Gastroesophageal sphincter (tissue), 3 donors: Measurements from ENCODE around the gene ROR2.

Source experiments
- POLR2AphosphoS5 ChIP-seq: sonication (generic); formaldehyde crosslinking; IDR thresholded peaks from one replicate; pipeline ENCODE4 v1.6.1; 2017; ENCODE audit warnings: antibody characterized with exemption
- TF ChIP-seq, protein P1 (sequence below), 4 experiments: fragments of 200-600 bp in 2 of 4; fragments of 450-650 bp in 2 of 4; sonication (generic) in 1 of 4; IDR thresholded peaks; one replicate each; pipeline ENCODE4 v1.5.1; 2017 to 2019; ENCODE audit warnings: antibody characterized with exemption in 4 of 4, mild to moderate bottlenecking in 2 of 4, moderate library complexity in 2 of 4

DNA sequence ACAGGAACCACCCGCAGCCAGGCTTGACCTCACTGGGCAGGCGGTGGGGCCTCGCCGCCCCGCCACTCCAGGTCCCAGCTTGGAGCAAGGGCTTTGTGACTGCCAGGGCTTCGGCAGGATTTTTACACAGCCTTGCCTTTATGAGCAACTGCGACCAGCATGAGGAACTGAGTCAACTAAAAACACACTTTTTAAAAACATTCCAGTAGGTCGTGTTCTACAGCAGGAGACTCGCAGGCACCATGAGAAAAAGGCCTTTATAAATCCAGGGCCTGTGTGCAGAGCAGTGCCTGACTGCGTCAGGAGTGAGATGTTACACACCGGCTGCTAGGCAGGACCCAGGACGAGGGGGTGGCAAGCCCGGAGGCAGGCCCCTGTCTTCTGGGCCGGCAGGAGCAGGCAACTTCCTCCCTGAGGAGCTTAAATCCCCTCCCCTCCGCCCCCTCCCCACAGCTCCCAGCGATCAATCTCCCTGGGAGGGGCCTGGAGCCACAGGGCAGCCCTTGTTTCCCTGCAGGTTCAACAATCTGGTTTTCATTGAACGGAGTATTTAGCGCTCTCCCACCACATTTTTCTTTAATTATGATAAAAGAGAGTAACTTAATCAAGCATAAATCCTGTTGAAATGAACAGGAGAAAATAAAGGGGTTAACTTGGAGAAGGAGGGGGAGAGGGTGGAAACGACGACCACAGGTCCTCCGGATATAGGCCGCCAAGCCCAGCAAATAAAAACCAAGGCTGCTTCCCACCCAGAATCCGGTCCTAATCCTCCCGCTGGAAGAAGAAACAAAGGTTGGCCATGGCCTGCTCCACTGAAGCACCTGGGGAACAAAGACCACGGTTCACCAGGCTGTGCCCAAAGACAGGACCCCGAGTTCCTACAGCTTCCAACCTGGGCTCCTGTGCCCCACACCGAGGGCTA lies 92.5 kb downstream of the ROR2 start:
- TF ChIP-seq, protein P1, sequence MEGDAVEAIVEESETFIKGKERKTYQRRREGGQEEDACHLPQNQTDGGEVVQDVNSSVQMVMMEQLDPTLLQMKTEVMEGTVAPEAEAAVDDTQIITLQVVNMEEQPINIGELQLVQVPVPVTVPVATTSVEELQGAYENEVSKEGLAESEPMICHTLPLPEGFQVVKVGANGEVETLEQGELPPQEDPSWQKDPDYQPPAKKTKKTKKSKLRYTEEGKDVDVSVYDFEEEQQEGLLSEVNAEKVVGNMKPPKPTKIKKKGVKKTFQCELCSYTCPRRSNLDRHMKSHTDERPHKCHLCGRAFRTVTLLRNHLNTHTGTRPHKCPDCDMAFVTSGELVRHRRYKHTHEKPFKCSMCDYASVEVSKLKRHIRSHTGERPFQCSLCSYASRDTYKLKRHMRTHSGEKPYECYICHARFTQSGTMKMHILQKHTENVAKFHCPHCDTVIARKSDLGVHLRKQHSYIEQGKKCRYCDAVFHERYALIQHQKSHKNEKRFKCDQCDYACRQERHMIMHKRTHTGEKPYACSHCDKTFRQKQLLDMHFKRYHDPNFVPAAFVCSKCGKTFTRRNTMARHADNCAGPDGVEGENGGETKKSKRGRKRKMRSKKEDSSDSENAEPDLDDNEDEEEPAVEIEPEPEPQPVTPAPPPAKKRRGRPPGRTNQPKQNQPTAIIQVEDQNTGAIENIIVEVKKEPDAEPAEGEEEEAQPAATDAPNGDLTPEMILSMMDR (IDR thresholded peaks at IDR 0.05) = no peak
- no peak for TF ChIP-seq POLR2AphosphoS5
